Stimulated activated CD4-positive, alpha-beta T cell treated with anti-CD3 and anti-CD28 coated beads, Interleukin-4, amount 100 ng/mL, for 48 hours (primary cell): ENCODE results near the gene PARD3B.
"Not testable (repeated sequence)": the region's sequence is repeated elsewhere in the genome, so short reads cannot be mapped to it uniquely, and the experiment has no call there.

Experiments used
- DNase-seq, 2 donors: peaks; one replicate each; pipeline ENCODE4 v3.0.0-alpha.2; 2020; ENCODE audit warnings: low read depth in 2 of 2

Gene PARD3B

DNA sequence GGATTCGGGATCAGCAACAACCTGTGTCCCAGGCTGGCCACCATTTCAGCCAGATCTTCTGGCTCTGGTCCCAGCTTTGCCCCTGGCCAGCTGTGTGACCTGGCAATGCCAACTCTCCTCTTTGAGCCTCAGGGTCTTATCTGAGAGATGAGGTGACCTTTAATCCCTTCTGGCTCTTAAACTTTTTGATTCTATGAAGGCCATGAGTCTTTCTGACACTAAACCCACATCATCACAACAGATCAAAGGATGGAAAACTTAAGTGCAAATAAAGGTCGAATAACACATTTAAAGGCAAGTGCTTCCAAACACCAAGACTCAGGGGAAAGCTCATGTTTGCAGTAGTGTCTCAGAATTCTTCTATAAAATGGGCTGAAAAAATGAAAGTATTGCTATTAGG lies 645.3 kb downstream of the PARD3B start:
- no peak for DNase-seq

GRCh38 chr2:205193125-205193835 lies 648.0 kb downstream of the PARD3B start:
- no peak for DNase-seq

- DNase-seq, result no peak
These were observed 648.6 kb downstream of the PARD3B start for GRCh38 chr2:205193836-205194228.

DNA sequence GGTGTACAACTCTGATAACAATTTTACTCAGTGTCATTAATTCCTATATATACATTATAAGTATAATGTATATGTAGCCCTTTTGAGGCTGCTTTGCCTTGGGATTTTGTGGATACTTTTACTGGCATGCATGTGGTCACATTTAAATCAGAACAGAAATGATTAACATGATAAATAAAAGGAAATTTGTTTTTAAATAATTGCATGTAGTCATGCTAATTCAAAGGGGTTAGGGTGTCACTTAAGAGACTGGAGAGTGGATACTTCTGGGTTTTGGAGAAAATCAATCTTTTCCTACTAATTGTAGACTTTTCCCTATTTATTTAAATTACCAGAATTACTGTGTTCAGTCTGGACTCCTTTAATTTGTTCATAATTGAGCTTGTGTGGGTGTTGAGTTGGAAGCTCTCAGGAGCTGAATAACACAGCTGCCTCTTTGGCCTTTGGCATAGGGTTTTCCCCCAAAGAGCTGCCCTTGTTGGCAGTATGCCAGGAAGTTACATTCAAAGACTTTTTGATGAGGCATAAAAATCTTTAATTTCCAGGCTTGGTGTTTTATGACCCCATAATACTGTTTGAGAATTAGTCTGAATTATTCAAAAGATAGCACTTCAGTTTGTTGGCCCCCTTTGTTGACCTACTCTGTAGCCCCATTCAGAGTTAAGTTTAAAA lies 652.3 kb downstream of the PARD3B start:
- no peak for DNase-seq

DNA sequence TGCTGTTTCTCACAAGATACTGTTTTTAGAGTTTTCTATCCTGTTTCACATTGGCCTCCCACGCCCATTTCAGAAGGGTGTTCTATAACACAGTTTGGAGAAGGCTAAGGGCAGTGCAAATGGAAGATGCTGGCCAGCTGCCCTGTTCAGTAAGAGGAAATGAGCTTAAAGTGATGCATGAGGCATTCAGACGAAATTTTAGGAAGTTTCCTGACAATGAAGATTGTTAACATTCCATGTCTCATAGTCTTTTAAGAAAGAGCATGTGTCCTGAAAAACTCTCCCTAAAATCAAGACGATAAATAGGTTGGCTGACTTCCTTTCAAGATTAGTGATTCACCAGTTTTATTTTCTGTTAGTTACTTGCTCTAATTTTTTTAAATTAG lies 652.9 kb downstream of the PARD3B start:
- no peak for DNase-seq

DNA sequence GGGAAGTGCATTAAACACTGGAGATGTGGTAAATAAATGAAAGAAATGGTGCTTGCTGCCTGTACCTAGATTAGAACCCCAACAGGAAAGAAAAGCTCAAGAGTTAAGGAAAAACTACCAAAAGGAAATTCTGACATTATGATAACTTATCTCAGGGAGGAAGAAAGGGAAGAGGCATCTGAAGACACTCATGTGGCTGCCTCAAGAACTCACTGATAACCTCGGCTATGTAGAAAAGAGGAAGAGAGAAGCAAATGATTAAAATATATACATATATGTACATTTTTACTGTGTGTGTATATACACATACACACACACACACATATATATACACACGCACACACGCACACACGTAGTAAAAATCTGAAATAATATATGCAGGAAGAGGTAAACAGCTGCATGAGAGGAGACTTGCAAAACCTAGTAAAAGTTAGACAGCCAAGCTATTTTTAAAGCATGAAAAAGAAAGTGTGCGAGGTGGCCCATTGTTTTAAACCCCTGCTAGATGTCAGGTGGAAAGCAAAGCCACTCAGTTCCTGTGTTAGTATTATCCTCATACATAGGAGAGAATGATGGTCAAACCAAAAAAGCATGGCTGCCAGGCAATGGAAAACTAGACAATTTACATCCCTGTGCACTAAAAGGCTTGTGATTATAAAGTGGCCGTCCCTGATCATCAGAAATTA lies 654.0 kb downstream of the PARD3B start:
- DNase-seq, result no peak

DNA sequence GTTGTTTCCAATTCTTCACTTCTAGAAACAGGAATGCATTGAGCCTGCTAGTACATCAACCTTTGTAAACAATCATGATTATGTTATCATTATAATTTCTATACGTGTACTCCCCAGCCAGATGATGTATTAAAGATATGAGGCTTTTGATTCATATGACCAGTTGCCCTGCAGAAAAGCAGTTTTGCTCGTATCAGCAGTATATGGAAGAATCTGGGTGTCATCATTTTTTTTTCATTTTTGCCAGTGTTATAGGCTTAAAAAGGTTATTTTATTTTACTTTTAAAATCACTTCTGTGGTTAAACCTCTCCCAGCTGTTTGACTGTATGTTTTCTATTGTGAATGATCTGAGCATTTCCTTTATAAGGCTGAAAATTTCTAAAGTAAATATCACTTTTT lies 665.2 kb downstream of the PARD3B start:
- no peak for DNase-seq

DNA sequence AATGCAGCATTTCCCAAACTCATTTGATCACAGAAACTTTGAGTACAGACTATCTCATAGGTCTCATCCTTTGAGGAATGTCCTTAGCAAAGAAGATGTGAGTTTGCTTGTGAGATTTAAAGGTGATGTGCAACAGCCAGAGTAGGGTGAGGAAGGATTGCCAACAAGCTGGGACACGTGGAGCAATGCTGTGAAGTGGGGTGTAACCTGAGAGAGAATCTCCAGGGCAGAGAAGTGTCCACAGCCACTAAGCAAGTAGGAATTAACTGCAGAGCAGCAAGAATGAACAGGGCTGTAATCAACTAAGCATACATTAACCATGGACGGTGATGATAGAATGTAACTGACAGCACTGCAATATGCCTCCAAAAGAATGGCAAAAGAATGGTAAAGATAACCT lies 667.1 kb downstream of the PARD3B start:
- no peak for DNase-seq

DNA sequence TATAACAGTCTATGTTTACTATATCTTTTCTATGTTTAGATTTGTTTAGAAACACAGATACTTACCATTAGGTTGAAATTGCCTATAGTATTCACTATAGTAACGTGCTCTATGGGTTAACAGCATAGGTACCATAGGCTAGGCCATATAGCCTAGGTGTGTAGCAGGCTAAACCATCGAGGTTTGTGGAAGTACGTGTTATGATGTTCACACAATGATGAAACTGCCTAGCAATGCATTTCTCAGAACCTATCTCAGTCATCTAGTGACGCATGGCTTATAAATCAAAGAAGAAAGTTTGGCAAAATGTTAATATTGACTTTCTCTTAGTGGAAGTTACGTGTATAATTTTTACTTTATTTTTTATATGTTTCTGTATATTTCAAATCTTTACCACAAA lies 670.8 kb downstream of the PARD3B start:
- no peak for DNase-seq

- DNase-seq, result no peak
These were observed 671.3 kb downstream of the PARD3B start for GRCh38 chr2:205216580-205216979.

- DNase-seq, result no peak
These were observed 671.7 kb downstream of the PARD3B start for GRCh38 chr2:205217004-205217403.

DNA sequence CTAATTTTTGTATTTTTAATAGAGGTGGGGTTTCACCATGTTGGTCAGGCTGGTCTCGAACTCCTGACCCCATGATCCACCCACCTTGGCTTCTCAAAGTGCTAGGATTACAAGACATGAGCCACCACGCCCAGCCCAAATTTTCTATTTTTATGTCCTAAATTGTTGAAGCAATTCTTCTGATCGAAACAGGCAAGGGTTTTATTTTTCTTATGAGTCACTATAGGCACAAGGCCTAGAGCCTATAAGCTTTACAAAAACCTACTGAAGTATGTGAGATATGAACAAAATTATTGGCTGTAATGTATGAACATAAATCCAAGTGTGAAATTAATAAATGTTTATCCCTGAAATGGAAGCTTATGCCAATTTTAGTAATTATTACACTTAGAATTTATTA lies 672.8 kb downstream of the PARD3B start:
- DNase-seq, result no peak

- not testable (repeated sequence) for DNase-seq
These were observed 673.5 kb downstream of the PARD3B start for GRCh38 chr2:205218816-205219215.

GRCh38 chr2:205220559-205220958 lies 675.3 kb downstream of the PARD3B start:
- DNase-seq, result no peak

GRCh38 chr2:205232086-205232485 lies 686.8 kb downstream of the PARD3B start:
- no peak for DNase-seq

DNA sequence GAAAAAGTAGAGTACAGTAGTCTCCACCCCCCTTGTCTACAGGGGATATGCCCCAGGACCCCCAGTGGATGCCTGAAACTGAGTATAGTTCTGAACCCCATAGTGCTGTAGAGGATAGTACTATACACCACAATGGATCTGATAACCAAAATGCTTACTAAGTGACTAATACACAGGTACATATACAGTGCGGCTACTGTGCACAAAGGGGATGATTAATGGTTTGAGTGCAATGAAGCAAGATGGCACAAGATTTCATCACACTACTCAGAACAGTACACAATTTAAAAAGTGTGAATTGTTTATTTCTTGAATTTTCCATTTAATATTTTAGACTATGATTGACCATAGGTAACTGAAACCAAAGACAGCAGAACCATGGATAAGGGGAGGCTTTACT lies 690.2 kb downstream of the PARD3B start:
- DNase-seq, result no peak

- no peak for DNase-seq
These were observed 692.2 kb downstream of the PARD3B start for GRCh38 chr2:205237524-205237923.

DNA sequence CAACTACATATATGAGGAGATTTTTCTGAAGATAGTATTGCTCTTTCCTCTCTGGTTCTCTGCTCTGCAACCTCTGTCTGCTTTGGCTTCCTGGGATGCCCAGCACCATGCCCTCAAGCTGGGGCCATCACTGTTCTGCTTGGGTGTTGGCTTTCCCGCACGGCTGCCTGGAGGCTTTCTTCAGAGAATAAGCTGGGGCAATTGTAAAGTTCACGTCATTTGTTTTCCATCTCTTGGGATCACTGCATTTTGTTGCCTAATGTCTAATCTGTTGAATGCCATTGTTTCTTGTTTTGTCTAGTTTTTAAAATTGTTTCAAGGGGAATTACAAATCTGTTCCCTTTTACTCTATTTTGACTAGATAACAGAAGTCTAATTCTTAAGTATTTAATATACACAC lies 699.7 kb downstream of the PARD3B start:
- DNase-seq, result no peak

GRCh38 chr2:205245652-205246051 lies 700.4 kb downstream of the PARD3B start:
- no peak for DNase-seq

DNA sequence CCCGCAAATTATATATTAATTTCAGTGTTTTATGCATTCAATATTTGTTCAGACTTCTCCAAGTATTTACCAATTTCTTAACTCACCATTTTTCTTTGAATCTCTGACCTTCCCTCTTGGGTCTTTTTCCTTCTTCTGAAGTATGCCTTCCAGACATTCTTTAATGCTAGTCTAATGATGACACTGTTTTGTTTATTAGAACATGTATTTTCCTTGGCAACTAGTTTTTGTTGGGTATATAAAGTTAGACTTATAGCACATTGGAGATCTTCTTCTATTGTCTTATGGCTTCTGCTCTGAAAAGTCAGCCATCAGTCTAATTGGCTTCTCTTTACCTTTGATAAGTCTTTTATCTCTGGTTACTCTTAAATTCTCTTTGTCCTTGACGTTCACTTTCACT lies 713.8 kb downstream of the PARD3B start:
- no peak for DNase-seq

GRCh38 chr2:205261516-205262020 lies 716.3 kb downstream of the PARD3B start:
- no peak for DNase-seq

DNA sequence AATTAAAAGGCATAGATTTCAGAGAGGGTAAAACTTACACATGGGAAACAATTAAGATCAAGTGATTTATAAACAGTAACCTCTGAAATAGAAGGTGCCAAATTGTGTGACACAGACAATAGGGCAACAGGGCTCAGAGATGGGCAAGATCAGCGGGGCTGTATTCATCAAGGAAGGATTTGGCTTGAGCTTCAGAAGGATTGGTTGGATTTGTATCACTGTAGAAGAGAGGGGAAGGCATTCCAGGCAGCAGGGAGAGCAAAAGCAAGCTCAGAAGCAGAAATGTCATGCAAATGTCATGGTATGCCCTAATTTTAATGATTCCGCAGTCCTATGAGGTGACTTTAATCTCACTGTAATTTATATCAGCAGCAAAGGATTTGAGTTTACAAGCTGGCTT lies 722.0 kb downstream of the PARD3B start:
- DNase-seq, result no peak

GRCh38 chr2:205270689-205271088 lies 725.4 kb downstream of the PARD3B start:
- no peak for DNase-seq
